ENCODE measurements around the gene B4GALT1.
"Not testable (repeated sequence)": the region's sequence is repeated elsewhere in the genome, so short reads cannot be mapped to it uniquely, and the experiment has no call there.

Gene B4GALT1

GRCh38 chr9:33166231-33167083 lies 679 bp downstream of the B4GALT1 start:
- peak; percentile 67 for DNase-seq (ENCODE audit: low read depth)
- peaks cover 44% of the 10 kb centered on the region for H3K4me1 ChIP-seq (ENCODE audit: control insufficient read depth, insufficient read depth, low read length)
- H3K36me3 ChIP-seq (ENCODE audit: control insufficient read depth, insufficient read depth, low read length, severe bottlenecking), result no peaks in the 10 kb centered on the region
- H3K9ac ChIP-seq (ENCODE audit: low read length), result peak overlapping the region; percentile 94
- H3K4me3 ChIP-seq (ENCODE audit: low read length), result peak overlapping the region; percentile 89
- no peaks in the 10 kb centered on the region for H3K27me3 ChIP-seq (replicated peaks; ENCODE audit: control insufficient read depth, insufficient read depth, low read length)
- no peaks in the 10 kb centered on the region for H3K9me3 ChIP-seq (ENCODE audit: control insufficient read depth, low read length)

- peak overlapping the region; percentile 89 for H3K4me3 ChIP-seq (ENCODE audit: low read length)
- DNase-seq (ENCODE audit: low read depth), result peak; percentile 91
- H3K27me3 ChIP-seq (replicated peaks; ENCODE audit: control insufficient read depth, insufficient read depth, low read length), result no peaks in the 10 kb centered on the region
- no peaks in the 10 kb centered on the region for H3K36me3 ChIP-seq (ENCODE audit: control insufficient read depth, insufficient read depth, low read length, severe bottlenecking)
- no peaks in the 10 kb centered on the region for H3K9me3 ChIP-seq (ENCODE audit: control insufficient read depth, low read length)
- peaks cover 53% of the 10 kb centered on the region for H3K4me1 ChIP-seq (ENCODE audit: control insufficient read depth, insufficient read depth, low read length)
- peak overlapping the region; percentile 94 for H3K9ac ChIP-seq (ENCODE audit: low read length)
Observed at GRCh38 chr9:33165263-33166151, 1.6 kb downstream of the B4GALT1 start.

- not testable (repeated sequence) for H3K27me3 ChIP-seq (replicated peaks; ENCODE audit: control insufficient read depth, insufficient read depth, low read length); DNase-seq (ENCODE audit: low read depth); H3K36me3 ChIP-seq (ENCODE audit: control insufficient read depth, insufficient read depth, low read length, severe bottlenecking); H3K9me3 ChIP-seq (ENCODE audit: control insufficient read depth, low read length)
- Histone ChIP-seq H3K9ac (ENCODE audit: low read length) (peak overlapping the region; percentile 94), H3K4me3 (ENCODE audit: low read length) (peak overlapping the region; percentile 89), H3K4me1 (ENCODE audit: control insufficient read depth, insufficient read depth, low read length) (peaks cover 59% of the 10 kb centered on the region)
Observed at GRCh38 chr9:33164921-33165262, 2.2 kb downstream of the B4GALT1 start.

GRCh38 chr9:33164138-33164809 lies 2.9 kb downstream of the B4GALT1 start:
- Histone ChIP-seq H3K9ac (ENCODE audit: low read length) (peak overlapping the region; percentile 94), H3K4me3 (ENCODE audit: low read length) (peak overlapping the region; percentile 89), H3K27me3 (replicated peaks; ENCODE audit: control insufficient read depth, insufficient read depth, low read length) (no peaks in the 10 kb centered on the region), H3K4me1 (ENCODE audit: control insufficient read depth, insufficient read depth, low read length) (peaks cover 66% of the 10 kb centered on the region), H3K9me3 (ENCODE audit: control insufficient read depth, low read length) (no peaks in the 10 kb centered on the region), H3K36me3 (ENCODE audit: control insufficient read depth, insufficient read depth, low read length, severe bottlenecking) (no peaks in the 10 kb centered on the region)
- no peak for DNase-seq (ENCODE audit: low read depth)

GRCh38 chr9:33163433-33164137 lies 3.6 kb downstream of the B4GALT1 start:
- no peaks in the 10 kb centered on the region for H3K9me3 ChIP-seq (ENCODE audit: control insufficient read depth, low read length)
- H3K36me3 ChIP-seq (ENCODE audit: control insufficient read depth, insufficient read depth, low read length, severe bottlenecking), result no peaks in the 10 kb centered on the region
- H3K9ac ChIP-seq (ENCODE audit: low read length), result peak overlapping the region; percentile 94
- H3K4me3 ChIP-seq (ENCODE audit: low read length), result peak overlapping the region; percentile 89
- DNase-seq (ENCODE audit: low read depth), result no peak
- H3K27me3 ChIP-seq (replicated peaks; ENCODE audit: control insufficient read depth, insufficient read depth, low read length), result no peaks in the 10 kb centered on the region
- peaks cover 73% of the 10 kb centered on the region for H3K4me1 ChIP-seq (ENCODE audit: control insufficient read depth, insufficient read depth, low read length)

GRCh38 chr9:33162721-33163311 lies 4.3 kb downstream of the B4GALT1 start:
- no peaks in the 10 kb centered on the region for H3K9me3 ChIP-seq (ENCODE audit: control insufficient read depth, low read length)
- peak overlapping the region; percentile 55 for H3K9ac ChIP-seq (ENCODE audit: low read length)
- no peaks in the 10 kb centered on the region for H3K36me3 ChIP-seq (ENCODE audit: control insufficient read depth, insufficient read depth, low read length, severe bottlenecking)
- peak overlapping the region; percentile 89 for H3K4me3 ChIP-seq (ENCODE audit: low read length)
- H3K4me1 ChIP-seq (ENCODE audit: control insufficient read depth, insufficient read depth, low read length), result peaks cover 75% of the 10 kb centered on the region
- H3K27me3 ChIP-seq (replicated peaks; ENCODE audit: control insufficient read depth, insufficient read depth, low read length), result no peaks in the 10 kb centered on the region
- DNase-seq (ENCODE audit: low read depth), result peak; percentile 94

GRCh38 chr9:33161589-33162132 lies 5.5 kb downstream of the B4GALT1 start:
- peak; percentile 42 for DNase-seq (ENCODE audit: low read depth)
- no peaks in the 10 kb centered on the region for H3K9me3 ChIP-seq (ENCODE audit: control insufficient read depth, low read length)
- peak overlapping the region; percentile 89 for H3K4me3 ChIP-seq (ENCODE audit: low read length)
- H3K27me3 ChIP-seq (replicated peaks; ENCODE audit: control insufficient read depth, insufficient read depth, low read length), result no peaks in the 10 kb centered on the region
- no peaks in the 10 kb centered on the region for H3K36me3 ChIP-seq (ENCODE audit: control insufficient read depth, insufficient read depth, low read length, severe bottlenecking)
- H3K9ac ChIP-seq (ENCODE audit: low read length), result peak overlapping the region; percentile 55
- peaks cover 83% of the 10 kb centered on the region for H3K4me1 ChIP-seq (ENCODE audit: control insufficient read depth, insufficient read depth, low read length)

- peaks cover 88% of the 10 kb centered on the region for H3K4me1 ChIP-seq (ENCODE audit: control insufficient read depth, insufficient read depth, low read length)
- H3K27me3 ChIP-seq (replicated peaks; ENCODE audit: control insufficient read depth, insufficient read depth, low read length), result no peaks in the 10 kb centered on the region
- no peaks in the 10 kb centered on the region for H3K36me3 ChIP-seq (ENCODE audit: control insufficient read depth, insufficient read depth, low read length, severe bottlenecking)
- DNase-seq (ENCODE audit: low read depth), result peak; percentile 97
- H3K4me3 ChIP-seq (ENCODE audit: low read length), result peak overlapping the region; percentile 89
- no peaks in the 10 kb centered on the region for H3K9me3 ChIP-seq (ENCODE audit: control insufficient read depth, low read length)
- peak overlapping the region; percentile 73 for H3K9ac ChIP-seq (ENCODE audit: low read length)
Observed at GRCh38 chr9:33161011-33161588, 6.0 kb downstream of the B4GALT1 start.

GRCh38 chr9:33160446-33160845 lies 6.7 kb downstream of the B4GALT1 start:
- DNase-seq (ENCODE audit: low read depth); H3K9me3 ChIP-seq (ENCODE audit: control insufficient read depth, low read length); H3K36me3 ChIP-seq (ENCODE audit: control insufficient read depth, insufficient read depth, low read length, severe bottlenecking); H3K27me3 ChIP-seq (replicated peaks; ENCODE audit: control insufficient read depth, insufficient read depth, low read length): not testable (repeated sequence)
- Histone ChIP-seq H3K9ac (ENCODE audit: low read length) (peak overlapping the region; percentile 73), H3K4me1 (ENCODE audit: control insufficient read depth, insufficient read depth, low read length) (peaks cover 89% of the 10 kb centered on the region), H3K4me3 (ENCODE audit: low read length) (peak overlapping the region; percentile 68)

- DNase-seq (ENCODE audit: low read depth), result peak; percentile 74
- Histone ChIP-seq H3K27me3 (replicated peaks; ENCODE audit: control insufficient read depth, insufficient read depth, low read length) (no peaks in the 10 kb centered on the region), H3K9me3 (ENCODE audit: control insufficient read depth, low read length) (no peaks in the 10 kb centered on the region), H3K9ac (ENCODE audit: low read length) (peak overlapping the region; percentile 73), H3K36me3 (ENCODE audit: control insufficient read depth, insufficient read depth, low read length, severe bottlenecking) (no peaks in the 10 kb centered on the region), H3K4me1 (ENCODE audit: control insufficient read depth, insufficient read depth, low read length) (peaks cover 88% of the 10 kb centered on the region), H3K4me3 (ENCODE audit: low read length) (peak overlapping the region; percentile 68)
Observed at GRCh38 chr9:33159777-33160127, 7.4 kb downstream of the B4GALT1 start.

All from adipocyte (in vitro differentiated cells).